Ovary (tissue), 9 donors: ENCODE data around the gene PGGHG. TPM values are rescaled to one million over a fixed set of nuclear protein-coding genes. Genes with fewer than 3 reads are reported as not detected.
"Not testable (repeated sequence)": the region's sequence is repeated elsewhere in the genome, so short reads cannot be mapped to it uniquely, and the experiment has no call there.

Experiments used
- DNase-seq, 5 donors: peaks; one replicate each; pipeline ENCODE4 v3.0.0-alpha.2; 2019 to 2020
- H3K27ac ChIP-seq, 2 donors: fragments of 200-600 bp; one replicate each; pipeline versions ENCODE4 v1.5.1 to v1.8.0; 2019 to 2022
- H3K27me3 ChIP-seq: fragments of 200-600 bp; one replicate; pipeline ENCODE4 v1.8.0; 2022
- H3K36me3 ChIP-seq: fragments of 200-600 bp; sonication (generic); one replicate; pipeline ENCODE4 v1.5.1; 2019
- H3K4me1 ChIP-seq: one replicate; pipeline ENCODE4 v1.8.1; 2013; ENCODE audit warnings: mild to moderate bottlenecking, moderate library complexity; ENCODE audit not compliant: insufficient read depth
- H3K4me3 ChIP-seq: fragments of 200-600 bp; sonication (generic); one replicate; pipeline ENCODE4 v1.5.1; 2017
- H3K9me3 ChIP-seq, 2 donors: fragments of 200-600 bp in 1 of 2; sonication (generic) in 1 of 2; one replicate each; pipeline versions ENCODE4 v1.5.1 to v1.8.1; 2013 to 2019; ENCODE audit warnings: mild to moderate bottlenecking in 1 of 2, moderate library complexity in 1 of 2
- EP300 ChIP-seq: sonication (generic); formaldehyde crosslinking; IDR thresholded peaks from one replicate; pipeline ENCODE4 v1.6.1; 2017; ENCODE audit warnings: antibody characterized with exemption
- POLR2A ChIP-seq: fragments of 450-650 bp; IDR thresholded peaks from one replicate; pipeline ENCODE4 v1.6.1; 2017; ENCODE audit warnings: antibody characterized with exemption, mild to moderate bottlenecking, moderate library complexity
- WGBS, 3 donors: extraction: QIAGEN DNeasy Blood & Tissue Kit in 1 of 3; methylation state at CpG; one replicate each; pipeline versions ENCODE4 v1.1.5 to v1.1.7; 2013 to 2017; 5-methylcytosine and 5-hydroxymethylcytosine counted together
- intact Hi-C, 4 donors: fragments of 100-400 bp; cut with DNase I; formaldehyde crosslinking; loops; one replicate each; pipeline versions ENCODE4 v1.11.0 to v1.15.1; 2022 to 2023
- polyA plus RNA-seq, 2 donors: library from polyadenylated mRNA; stranded (reverse); fragments of 200-250 nt in 1 of 2; fragments of 350-450 nt in 1 of 2; fragmentation: Illumina TruSeq in 1 of 2; extraction: RNeasy Lipid Tissue Mini Kit (QIAGEN cat#74804) in 1 of 2; gene quantifications; one replicate each; pipeline ENCODE4 v1.2.3, GENCODE V29; 2013 to 2014
- total RNA-seq, 7 donors: library from RNA; depleted of rRNA in 2 of 7; stranded (reverse); fragments of >200 nt in 2 of 7; fragmentation: NEBNext Ultra II Directional in 3 of 7; extraction: Animal tissue kit (Norgen Biotek cat#: 25700) in 3 of 7; gene quantifications; one replicate each; pipeline versions ENCODE4 v1.1.0 to v1.2.4, GENCODE V29; 2016 to 2023
- TF ChIP-seq, protein P1 (sequence below), 3 donors: fragments of 450-650 bp in 2 of 3; fragments of 200-600 bp in 1 of 3; IDR thresholded peaks; one replicate each; pipeline versions ENCODE4 v1.5.1 to v1.8.0; 2016 to 2022; ENCODE audit warnings: antibody characterized with exemption in 3 of 3, mild to moderate bottlenecking in 1 of 3
- donor health status: DM: no; HTN: no; CAD: no; lungs with moderate emphysema.
- donor health status: DM: no; HTN: no; CAD: no.
- donor health status: Bipolar disorder and iron deficiency.
- donor health status: DM: yes; HTN: yes; CAD: no.
- donor health status: DM: no; HTN: no; CAD: no.
- donor health status: DM: yes; HTN: yes; CAD: no.

PGGHG gene
- total and polyA plus RNA-seq, 9 donors = 0.25 to 21.3 (median 9.3) TPM

DNA sequence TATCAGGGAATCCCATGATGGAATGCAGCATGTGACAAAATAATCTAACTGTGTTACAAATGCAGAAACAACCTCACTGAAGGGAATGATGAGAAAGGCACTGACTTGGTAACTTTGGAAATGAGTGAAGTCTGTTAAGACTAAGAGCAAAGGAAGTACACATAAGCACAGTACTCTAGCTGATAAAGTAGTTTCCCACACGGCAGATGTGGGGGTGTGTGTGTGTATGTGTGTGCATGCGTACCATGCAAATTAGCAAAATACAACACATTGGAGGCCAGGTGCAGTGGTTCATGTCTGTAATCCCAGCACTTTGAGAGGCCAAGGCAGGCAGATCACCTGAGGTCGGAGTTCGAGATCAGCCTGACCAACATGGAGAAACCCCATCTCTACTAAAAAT is 27.3 kb upstream of the PGGHG start:
- intact Hi-C loops = no loop called here
- no peak for DNase-seq
- Histone ChIP-seq H3K4me3 (no peak overlapping the region), H3K27ac (no peak overlapping the region), H3K36me3 (no peaks in the 10 kb centered on the region), H3K4me1 (no peaks in the 10 kb centered on the region), H3K27me3 (no peaks in the 10 kb centered on the region), H3K9me3 (no peaks in the 10 kb centered on the region)
- TF ChIP-seq, protein P1, sequence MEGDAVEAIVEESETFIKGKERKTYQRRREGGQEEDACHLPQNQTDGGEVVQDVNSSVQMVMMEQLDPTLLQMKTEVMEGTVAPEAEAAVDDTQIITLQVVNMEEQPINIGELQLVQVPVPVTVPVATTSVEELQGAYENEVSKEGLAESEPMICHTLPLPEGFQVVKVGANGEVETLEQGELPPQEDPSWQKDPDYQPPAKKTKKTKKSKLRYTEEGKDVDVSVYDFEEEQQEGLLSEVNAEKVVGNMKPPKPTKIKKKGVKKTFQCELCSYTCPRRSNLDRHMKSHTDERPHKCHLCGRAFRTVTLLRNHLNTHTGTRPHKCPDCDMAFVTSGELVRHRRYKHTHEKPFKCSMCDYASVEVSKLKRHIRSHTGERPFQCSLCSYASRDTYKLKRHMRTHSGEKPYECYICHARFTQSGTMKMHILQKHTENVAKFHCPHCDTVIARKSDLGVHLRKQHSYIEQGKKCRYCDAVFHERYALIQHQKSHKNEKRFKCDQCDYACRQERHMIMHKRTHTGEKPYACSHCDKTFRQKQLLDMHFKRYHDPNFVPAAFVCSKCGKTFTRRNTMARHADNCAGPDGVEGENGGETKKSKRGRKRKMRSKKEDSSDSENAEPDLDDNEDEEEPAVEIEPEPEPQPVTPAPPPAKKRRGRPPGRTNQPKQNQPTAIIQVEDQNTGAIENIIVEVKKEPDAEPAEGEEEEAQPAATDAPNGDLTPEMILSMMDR (IDR thresholded peaks at IDR 0.05) = no peak
- no peak for TF ChIP-seq POLR2A
- TF ChIP-seq EP300 = no peak
- WGBS, 3 donors = 82 to 92% (median 82%) methylated on average over 4 of the region's 4 CpGs

DNA sequence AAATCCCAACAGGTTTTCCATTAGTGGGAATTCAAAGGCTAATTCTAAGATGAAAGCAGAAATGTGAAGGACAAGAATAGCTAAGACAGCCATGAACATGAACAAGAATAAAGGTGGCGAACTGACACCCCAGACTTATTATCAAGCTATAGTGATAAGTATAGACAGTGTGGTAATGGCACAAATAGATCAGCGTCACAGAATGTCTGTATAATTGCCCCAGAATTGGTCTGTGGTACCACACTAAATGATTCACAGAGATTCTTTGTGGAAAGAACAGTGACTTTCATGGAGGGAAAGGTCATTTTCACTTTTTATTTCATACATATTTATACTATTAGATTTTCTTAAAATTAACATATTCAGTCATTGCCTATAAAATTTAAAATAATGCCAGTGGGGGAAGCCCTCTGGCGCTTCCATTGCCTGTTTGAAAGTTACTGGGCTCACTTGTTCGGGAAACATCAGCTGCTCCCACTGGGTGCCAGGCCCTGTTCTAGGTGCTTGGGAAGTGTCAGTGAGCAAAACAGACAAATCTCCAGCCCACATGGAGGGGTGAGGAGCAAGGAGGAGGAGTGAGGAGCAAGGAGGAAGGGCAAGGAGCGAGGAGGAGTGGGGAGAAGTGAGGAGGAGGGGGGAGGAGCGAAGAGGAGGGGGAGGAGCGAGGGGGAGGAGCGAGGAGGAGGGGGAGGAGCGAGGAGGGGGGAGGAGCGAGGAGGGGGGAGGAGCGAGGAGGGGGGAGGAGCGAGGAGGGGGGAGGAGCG is 22.1 kb upstream of the PGGHG start:
- Histone ChIP-seq H3K4me3 (no peak overlapping the region), H3K27me3 (no peaks in the 10 kb centered on the region), H3K9me3 (no peaks in the 10 kb centered on the region), H3K4me1 (no peaks in the 10 kb centered on the region), H3K36me3 (no peaks in the 10 kb centered on the region), H3K27ac (no peak overlapping the region)
- intact Hi-C loops = no loop called here
- no peak for DNase-seq
- TF ChIP-seq POLR2A (no peak), EP300 (no peak)
- TF ChIP-seq, protein P1 (IDR thresholded peaks at IDR 0.05) = no peak
- WGBS, 3 donors = 79 to 91% (median 89%) methylated on average over 5 to 7 of the region's 13 CpGs

DNA sequence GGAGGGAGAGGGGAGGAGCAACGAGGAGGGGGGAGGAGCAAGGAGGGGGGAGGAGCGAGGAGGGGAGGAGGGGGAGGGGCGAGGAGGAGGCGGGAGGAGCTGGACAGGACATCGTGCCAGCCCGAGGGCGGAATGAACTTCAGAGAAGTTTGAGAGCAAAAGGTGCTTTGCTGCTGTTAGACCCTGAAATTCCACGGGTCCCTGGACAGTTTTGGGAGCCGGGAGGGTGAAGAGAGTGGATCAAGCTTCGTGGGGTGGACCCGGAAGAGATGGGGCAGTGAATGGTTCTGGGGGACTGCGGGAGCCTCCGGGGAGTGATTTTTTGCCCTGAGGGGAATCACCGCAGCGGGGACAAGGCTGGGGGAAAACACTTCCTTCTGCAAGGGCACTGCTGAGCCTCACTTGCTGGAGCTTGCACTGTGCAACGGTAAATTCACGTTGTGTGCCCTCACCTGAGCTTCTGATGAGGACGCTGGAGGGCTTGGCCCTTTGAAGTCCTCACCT is 21.4 kb upstream of the PGGHG start:
- no peak for TF ChIP-seq EP300
- TF ChIP-seq, protein P1 (IDR thresholded peaks at IDR 0.05) = no peak
- TF ChIP-seq POLR2A = no peak
- no peaks in the 10 kb centered on the region for H3K9me3 ChIP-seq
- H3K27me3 ChIP-seq = no peaks in the 10 kb centered on the region
- intact Hi-C loops = no loop called here
- 43 to 46% (median 44%) methylated on average over 17 of the region's 18 CpGs for WGBS, 3 donors
- DNase-seq = no peak
- H3K4me1 ChIP-seq = no peaks in the 10 kb centered on the region
- H3K27ac ChIP-seq = no peak overlapping the region
- no peak overlapping the region for H3K4me3 ChIP-seq
- H3K36me3 ChIP-seq = no peaks in the 10 kb centered on the region

DNA sequence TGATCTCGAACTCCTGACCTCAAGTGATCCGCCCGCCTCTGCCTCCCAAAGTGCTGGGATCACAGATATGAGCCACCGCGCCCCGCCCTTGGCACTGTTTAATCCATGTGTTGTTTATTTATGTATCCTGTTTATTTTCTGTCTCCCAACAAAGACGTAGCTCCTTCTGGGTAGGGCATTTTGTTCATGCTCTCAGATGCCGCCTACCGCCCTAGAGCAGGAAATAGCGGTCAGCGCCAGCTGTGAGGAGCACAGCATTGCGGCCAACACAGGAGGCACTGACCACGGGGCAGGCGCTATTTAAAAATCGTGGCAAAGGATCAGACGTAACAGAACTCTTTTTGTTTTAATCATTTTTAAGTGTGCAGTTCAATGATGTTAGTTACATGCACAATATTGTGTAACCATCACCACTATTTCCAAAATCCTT is 20.2 kb upstream of the PGGHG start:
- DNase-seq = peak in 1 of 5 donors; percentile 42
- H3K27ac ChIP-seq, H3K4me1 ChIP-seq, H3K27me3 ChIP-seq, H3K4me3 ChIP-seq, intact Hi-C loops, H3K36me3 ChIP-seq, H3K9me3 ChIP-seq: not testable (repeated sequence)
- WGBS, 3 donors = 43 to 56% (median 45%) methylated on average over 16 of the region's 16 CpGs

DNA sequence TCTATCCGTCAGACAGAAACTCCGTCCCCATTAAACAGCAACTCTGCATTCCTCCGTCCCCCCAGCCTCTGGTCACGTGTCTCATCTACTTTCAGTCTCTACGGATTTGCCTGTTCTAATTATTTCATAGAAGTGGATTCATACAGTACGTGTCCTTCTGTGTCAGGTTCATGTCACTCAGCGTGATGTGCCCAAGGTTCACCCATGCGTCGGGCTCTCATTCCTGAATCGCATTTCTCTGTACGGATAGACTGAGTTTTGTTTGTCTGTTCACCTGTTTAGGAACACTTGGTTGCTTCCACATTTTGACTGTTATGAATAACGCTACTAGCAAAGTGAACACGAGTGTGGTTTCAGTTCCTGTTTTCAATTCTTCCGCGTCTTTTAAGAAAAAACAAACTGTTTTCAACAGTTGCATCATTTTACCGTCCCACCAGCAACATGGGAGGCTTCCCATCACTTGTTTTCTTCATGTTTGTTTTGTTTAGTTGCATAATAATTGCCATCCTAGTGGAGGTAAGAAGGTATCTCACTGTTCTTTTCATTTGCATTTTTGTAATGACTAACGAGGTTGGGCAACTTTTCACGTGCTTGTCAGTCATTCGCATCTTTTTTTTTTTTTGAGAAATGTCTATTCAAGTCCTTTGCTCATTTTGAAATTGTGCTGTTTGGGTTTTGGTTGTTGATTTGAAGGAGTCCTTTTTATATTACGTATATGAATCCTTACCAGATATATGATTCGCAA is 19.6 kb upstream of the PGGHG start:
- WGBS, 3 donors = 40 to 52% (median 48%) methylated on average over 21 of the region's 21 CpGs
- no peak for DNase-seq
- Histone ChIP-seq H3K9me3 (no peaks in the 10 kb centered on the region), H3K27ac (no peak overlapping the region), H3K4me1 (no peaks in the 10 kb centered on the region), H3K36me3 (no peaks in the 10 kb centered on the region), H3K4me3 (no peak overlapping the region), H3K27me3 (no peaks in the 10 kb centered on the region)
- intact Hi-C loops = no loop called here
- TF ChIP-seq, protein P1 (IDR thresholded peaks at IDR 0.05) = no peak
- TF ChIP-seq EP300 = peak; percentile 17
- no peak for TF ChIP-seq POLR2A
